Heart left ventricle (tissue), 16 donors: ENCODE results near the gene PLCL1. TPM values are rescaled to one million over a fixed set of nuclear protein-coding genes. Genes with fewer than 3 reads are reported as not detected.

Source experiments
- ATAC-seq, 4 donors: fragments of 200-7000 bp; cut with Tn5 transposase; one replicate each; pipeline ENCODE4 v1.9.1; 2020 to 2022; ENCODE audit warnings: moderate library complexity in 4 of 4, mild to moderate bottlenecking in 3 of 4, moderate number of reproducible peaks in 1 of 4
- DNase-seq, 5 donors: peaks; one replicate each; pipeline ENCODE4 v3.0.0-alpha.2; 2020
- H3K27ac ChIP-seq, 12 donors: fragments of 200-600 bp; sonication (generic) in 4 of 12; one replicate each; pipeline versions ENCODE4 v1.5.0 to v1.8.0; 2016 to 2022; ENCODE audit warnings: mild to moderate bottlenecking in 2 of 12
- H3K27me3 ChIP-seq, 9 donors: fragments of 200-600 bp; sonication (generic) in 2 of 9; one replicate each; pipeline versions ENCODE4 v1.5.1 to v1.8.0; 2016 to 2022; ENCODE audit warnings: mild to moderate bottlenecking in 3 of 9
- H3K36me3 ChIP-seq, 9 donors: fragments of 200-600 bp; sonication (generic) in 2 of 9; one replicate each; pipeline versions ENCODE4 v1.5.0 to v1.8.0; 2018 to 2022; ENCODE audit warnings: mild to moderate bottlenecking in 2 of 9
- H3K4me1 ChIP-seq, 12 donors: fragments of 200-600 bp; sonication (generic) in 4 of 12; one replicate each; pipeline versions ENCODE4 v1.5.0 to v1.8.0; 2016 to 2022; ENCODE audit warnings: mild to moderate bottlenecking in 3 of 12
- H3K4me3 ChIP-seq, 12 donors: fragments of 200-600 bp; sonication (generic) in 4 of 12; one replicate each; pipeline versions ENCODE4 v1.5.0 to v1.8.0; 2017 to 2022; ENCODE audit warnings: mild to moderate bottlenecking in 9 of 12, moderate library complexity in 4 of 12
- H3K9me3 ChIP-seq, 12 donors: fragments of 200-600 bp; sonication (generic) in 4 of 12; one replicate each; pipeline versions ENCODE4 v1.5.0 to v1.8.0; 2016 to 2022; ENCODE audit warnings: mild to moderate bottlenecking in 1 of 12
- POLR2A ChIP-seq, 2 donors: fragments of 450-650 bp; IDR thresholded peaks; one replicate each; pipeline ENCODE4 v1.6.1; 2017; ENCODE audit warnings: antibody characterized with exemption in 2 of 2, mild to moderate bottlenecking in 2 of 2, moderate library complexity in 2 of 2
- WGBS, 4 donors: extraction: QIAGEN DNeasy Blood & Tissue Kit in 2 of 4; methylation state at CpG; one replicate each; pipeline versions ENCODE4 v1.1.5 to v1.1.7; 2013 to 2018; 5-methylcytosine and 5-hydroxymethylcytosine counted together
- intact Hi-C, 10 donors: fragments of 100-400 bp; cut with DNase I; formaldehyde crosslinking; loops; one replicate each; pipeline versions ENCODE4 v1.11.1 to v1.14.2; 2022
- polyA plus RNA-seq, 2 donors: library from polyadenylated mRNA; stranded (reverse); fragments of 200-250 nt; gene quantifications; one replicate each; pipeline ENCODE4 v1.2.3, GENCODE V29; 2013
- total RNA-seq, 9 donors: library from RNA; depleted of rRNA in 2 of 9; stranded (reverse); fragments of >200 nt in 2 of 9; fragmentation: NEBNext Ultra II Directional in 3 of 9; extraction: Animal tissue kit (Norgen Biotek cat#: 25700) in 3 of 9; gene quantifications; one replicate each; pipeline versions ENCODE4 v1.1.0 to v1.2.4, GENCODE V29; 2016 to 2023
- TF ChIP-seq, protein P1 (sequence below), 12 donors: fragments of 200-600 bp; sonication (generic) in 4 of 12; IDR thresholded peaks; one replicate each; pipeline versions ENCODE4 v1.5.0 to v1.8.0; 2018 to 2022; ENCODE audit warnings: antibody characterized with exemption in 12 of 12, mild to moderate bottlenecking in 5 of 12
- donor health status: ischemic (EF 13 %, LVEDD 7.1; RV severe dilation, severe dysfunction).
- donor health status: healthy with polysubstance abuse.
- donor health status: DM: no; HTN: yes; CAD: no.
- donor health status: DM: no; HTN: no; CAD: no.
- donor health status: ischemic (EF 25% LVEDD 6.9; RV normal size, moderate dysfunction).
- donor health status: ischemic (EF 25% LVEDD 5.7; RV mildly dilated, moderate dysfunction).
- donor health status: healthy.
- donor health status: DM: yes; HTN: yes; CAD: no.
- donor health status: ischemic (EF 35%, LVEDD 5.7; RV mildly dilated, moderate dysfunction).
- donor health status: nonischemic (EF 11% LVEDD 7.7; RV severe dilation, severe dysfunction).
- donor health status: DM: yes; HTN: yes; CAD: no.
- donor health status: PGD.
- donor health status: ischemic (EF 29% LVEDD 5.4; RV normal size, mild dysfunction).
- donor health status: nonischemic (EF 23%, LVEDD 6.1; RV moderate dilation, normal function).

The PLCL1 gene
- total and polyA plus RNA-seq, 11 donors = 22.0 to 126 (median 90.4) TPM

DNA sequence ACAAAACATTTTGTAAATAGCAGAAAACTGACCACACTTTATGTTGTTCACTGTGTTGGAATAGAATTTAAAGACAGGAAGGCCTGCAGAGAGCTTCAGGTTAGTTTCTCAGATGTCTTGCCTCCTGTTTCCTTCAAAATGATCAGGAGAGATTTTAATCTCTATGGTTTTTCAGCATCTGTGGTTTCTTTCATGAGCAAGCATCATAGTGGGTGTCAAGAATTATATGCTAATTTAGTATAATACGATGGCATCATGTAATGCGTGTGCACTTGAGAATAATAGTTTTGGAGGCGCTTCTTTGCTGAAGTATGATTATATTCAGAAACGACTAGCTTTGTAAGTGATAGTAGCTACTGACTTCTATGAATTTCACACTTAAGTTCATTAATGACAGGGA lies 149.9 kb downstream of the PLCL1 start:
- peak overlapping the region in 1 of 12 donors; percentile 13 for H3K27ac ChIP-seq
- no peak for ATAC-seq
- no peak for DNase-seq
- no peak overlapping the region for H3K4me3 ChIP-seq
- H3K4me1 ChIP-seq = peaks cover 0 to 62% (median 24%) of the 10 kb centered on the region in 12 donors
- TF ChIP-seq POLR2A (IDR thresholded peaks at IDR 0.05) = no peak
- TF ChIP-seq, protein P1, sequence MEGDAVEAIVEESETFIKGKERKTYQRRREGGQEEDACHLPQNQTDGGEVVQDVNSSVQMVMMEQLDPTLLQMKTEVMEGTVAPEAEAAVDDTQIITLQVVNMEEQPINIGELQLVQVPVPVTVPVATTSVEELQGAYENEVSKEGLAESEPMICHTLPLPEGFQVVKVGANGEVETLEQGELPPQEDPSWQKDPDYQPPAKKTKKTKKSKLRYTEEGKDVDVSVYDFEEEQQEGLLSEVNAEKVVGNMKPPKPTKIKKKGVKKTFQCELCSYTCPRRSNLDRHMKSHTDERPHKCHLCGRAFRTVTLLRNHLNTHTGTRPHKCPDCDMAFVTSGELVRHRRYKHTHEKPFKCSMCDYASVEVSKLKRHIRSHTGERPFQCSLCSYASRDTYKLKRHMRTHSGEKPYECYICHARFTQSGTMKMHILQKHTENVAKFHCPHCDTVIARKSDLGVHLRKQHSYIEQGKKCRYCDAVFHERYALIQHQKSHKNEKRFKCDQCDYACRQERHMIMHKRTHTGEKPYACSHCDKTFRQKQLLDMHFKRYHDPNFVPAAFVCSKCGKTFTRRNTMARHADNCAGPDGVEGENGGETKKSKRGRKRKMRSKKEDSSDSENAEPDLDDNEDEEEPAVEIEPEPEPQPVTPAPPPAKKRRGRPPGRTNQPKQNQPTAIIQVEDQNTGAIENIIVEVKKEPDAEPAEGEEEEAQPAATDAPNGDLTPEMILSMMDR (IDR thresholded peaks at IDR 0.05) = no peak
- H3K27me3 ChIP-seq = no peaks in the 10 kb centered on the region
- peaks cover 0 to 9% (median 0%) of the 10 kb centered on the region in 12 donors for H3K9me3 ChIP-seq
- no peaks in the 10 kb centered on the region for H3K36me3 ChIP-seq
- 57 to 68% (median 66%) methylated on average over 4 of the region's 4 CpGs for WGBS, 4 donors
- intact Hi-C loops = loop anchor here in 3 of 10 donors (10.0 kb wide), 2 partner anchors 70 to 150 kb away; partner anchors contain the start of gene PLCL1 (in 2 of the 3)

DNA sequence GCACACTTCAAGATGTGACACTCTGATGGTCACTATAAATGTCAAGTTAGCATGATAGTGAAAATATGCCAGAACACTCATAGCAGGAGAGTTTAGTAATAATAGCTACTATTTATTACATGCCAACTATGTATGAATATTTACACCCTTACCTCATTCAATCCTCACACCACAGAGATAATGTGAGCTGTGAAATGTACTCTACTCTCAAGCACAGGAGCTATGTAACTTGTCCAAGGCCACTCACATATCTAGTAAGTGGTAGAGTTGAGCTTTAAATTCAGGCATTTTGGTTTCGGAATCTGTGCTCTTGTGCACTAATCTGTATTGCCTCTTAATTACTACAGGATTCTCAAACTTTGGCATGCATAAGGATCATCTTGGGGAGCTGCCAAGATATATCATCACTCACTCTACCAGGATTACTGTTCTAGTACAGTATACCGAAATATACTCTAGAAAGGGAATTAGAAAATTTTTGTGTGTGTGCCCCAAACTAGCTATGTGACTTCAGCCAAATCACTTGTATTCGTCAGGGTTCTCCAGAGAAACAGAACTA lies 154.3 kb downstream of the PLCL1 start:
- Histone ChIP-seq H3K4me3 (no peak overlapping the region), H3K36me3 (no peaks in the 10 kb centered on the region), H3K27ac (peak overlapping the region in 9 of 12 donors; percentile 20 to 74 (median 44)), H3K4me1 (peaks cover 0 to 55% (median 17%) of the 10 kb centered on the region in 12 donors), H3K27me3 (no peaks in the 10 kb centered on the region), H3K9me3 (peaks cover 0 to 16% (median 0%) of the 10 kb centered on the region in 12 donors)
- no peak for DNase-seq
- WGBS, 4 donors = 43 to 55% (median 50%) methylated on average over 3 of the region's 3 CpGs
- ATAC-seq = peak; percentile 94 to 98 (median 96)
- intact Hi-C loops = loop anchor here in 5 of 10 donors (5.0 to 10.0 kb wide), 4 partner anchors 66 to 154 kb away; partner anchors contain the start of gene PLCL1 (in 2 of the 5)
- TF ChIP-seq POLR2A (IDR thresholded peaks at IDR 0.05) = no peak
- TF ChIP-seq, protein P1 (IDR thresholded peaks at IDR 0.05) = no peak

DNA sequence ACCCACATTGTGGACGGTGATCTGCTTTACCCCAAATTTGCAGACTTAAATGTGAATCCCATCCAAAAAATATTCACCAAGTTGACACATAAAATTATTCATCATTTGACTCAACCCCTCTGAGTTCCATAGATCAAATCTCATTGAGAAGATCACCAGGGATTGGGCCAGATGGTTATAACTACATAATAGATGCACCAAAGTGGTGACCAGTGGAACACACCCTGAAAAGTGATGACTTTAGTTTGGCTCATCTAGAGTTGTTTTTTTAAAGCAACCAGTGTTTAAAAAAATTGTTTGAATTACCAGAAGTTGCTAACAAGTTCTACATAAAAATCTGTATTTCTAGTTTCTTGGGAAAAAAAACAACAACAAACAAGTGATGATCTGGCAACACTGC lies 155.0 kb downstream of the PLCL1 start:
- H3K27ac ChIP-seq = peak overlapping the region in 6 of 12 donors; percentile 27 to 74 (median 38)

DNA sequence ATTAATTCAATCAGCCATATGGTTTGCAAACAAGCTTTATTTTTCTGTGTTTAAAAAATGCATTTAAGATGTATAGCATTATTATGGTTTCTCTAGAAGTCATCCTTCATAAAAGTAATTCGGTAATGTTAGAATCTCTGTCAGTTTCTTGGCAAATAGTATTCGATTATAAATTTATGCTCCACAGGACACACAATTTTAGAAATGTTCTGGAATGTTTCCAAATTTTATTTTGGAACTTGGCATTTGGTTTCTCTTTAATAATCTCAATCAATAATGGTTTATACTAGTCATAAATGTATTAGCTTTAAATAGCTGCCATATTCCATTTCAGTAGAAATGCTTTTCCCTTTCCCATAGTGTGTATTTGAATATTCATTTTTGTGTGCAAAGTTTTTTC lies 156.4 kb downstream of the PLCL1 start:
- peaks cover 0 to 44% (median 6%) of the 10 kb centered on the region in 12 donors for H3K4me1 ChIP-seq
- intact Hi-C loops = loop anchor here in 2 of 10 donors (5.0 to 10.0 kb wide), 2 partner anchors 83 to 146 kb away; no protein-coding TSS in a partner anchor
- peak overlapping the region in 1 of 12 donors; percentile 8 for H3K27ac ChIP-seq

More for the DNA sequence above, 155.0 kb downstream of the PLCL1 start:
- no peaks in the 10 kb centered on the region for H3K27me3 ChIP-seq
- H3K4me3 ChIP-seq = no peak overlapping the region
- peaks cover 0 to 23% (median 4%) of the 10 kb centered on the region in 12 donors for H3K9me3 ChIP-seq
- ATAC-seq (no peak), DNase-seq (no peak)
- TF ChIP-seq, protein P1 (IDR thresholded peaks at IDR 0.05) = no peak
- no peak for TF ChIP-seq POLR2A (IDR thresholded peaks at IDR 0.05)
- intact Hi-C loops = loop anchor here in 5 of 10 donors (5.0 to 10.0 kb wide), 4 partner anchors 67 to 155 kb away; partner anchors contain the start of gene PLCL1 (in 2 of the 5)
- WGBS, 4 donors = 83 to 96% (median 89%) methylated on average over 1 of the region's 1 CpG
- peaks cover 0 to 53% (median 13%) of the 10 kb centered on the region in 12 donors for H3K4me1 ChIP-seq
- no peaks in the 10 kb centered on the region for H3K36me3 ChIP-seq

More for the DNA sequence above, 156.4 kb downstream of the PLCL1 start:
- H3K9me3 ChIP-seq = peaks cover 0 to 34% (median 11%) of the 10 kb centered on the region in 12 donors
- DNase-seq = no peak
- H3K27me3 ChIP-seq = no peaks in the 10 kb centered on the region
- no peak overlapping the region for H3K4me3 ChIP-seq
- WGBS, 4 donors = 56 to 69% (median 60%) methylated on average over 2 of the region's 2 CpGs
- H3K36me3 ChIP-seq = no peaks in the 10 kb centered on the region
- ATAC-seq = no peak
- TF ChIP-seq, protein P1 (IDR thresholded peaks at IDR 0.05) = no peak
- no peak for TF ChIP-seq POLR2A (IDR thresholded peaks at IDR 0.05)
